GM12875 (cell line): ENCODE results near the gene CELF4.

ENCODE experiments used
- H3K4me3 ChIP-seq: one replicate; pipeline ENCODE4 v1.5.1; 2011; ENCODE audit warnings: low read depth, low read length, control low read depth
- TF ChIP-seq, protein P1 (sequence below): IDR thresholded peaks from 2 replicates; pipeline ENCODE4 v1.5.1; 2011; ENCODE audit warnings: low read depth, mild to moderate bottlenecking, control low read depth, inconsistent platforms, low read length, moderate library complexity, borderline replicate concordance; ENCODE audit not compliant: insufficient read depth

Gene CELF4

DNA sequence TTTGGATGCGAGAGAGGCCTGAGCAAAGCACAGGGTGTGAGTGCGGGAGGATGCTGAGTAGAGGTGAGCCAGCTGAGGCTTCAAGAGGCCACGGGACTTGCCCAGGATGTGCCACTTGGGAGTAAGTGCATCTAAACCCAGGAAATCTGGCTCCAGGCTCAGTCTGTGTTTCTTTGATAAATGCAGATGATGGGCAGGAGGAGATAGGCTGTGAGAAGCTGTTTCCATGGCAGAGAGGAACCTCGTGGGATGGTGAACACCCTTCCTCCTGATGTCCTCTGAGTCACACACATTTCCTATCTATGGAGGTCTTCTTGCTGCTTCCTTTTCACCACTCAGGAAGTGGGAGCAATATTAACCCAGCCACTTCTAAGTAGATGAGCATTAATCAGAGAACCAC, 38.4 kb upstream of the CELF4 start:
- H3K4me3 ChIP-seq, result no peak overlapping the region
- TF ChIP-seq, protein P1, sequence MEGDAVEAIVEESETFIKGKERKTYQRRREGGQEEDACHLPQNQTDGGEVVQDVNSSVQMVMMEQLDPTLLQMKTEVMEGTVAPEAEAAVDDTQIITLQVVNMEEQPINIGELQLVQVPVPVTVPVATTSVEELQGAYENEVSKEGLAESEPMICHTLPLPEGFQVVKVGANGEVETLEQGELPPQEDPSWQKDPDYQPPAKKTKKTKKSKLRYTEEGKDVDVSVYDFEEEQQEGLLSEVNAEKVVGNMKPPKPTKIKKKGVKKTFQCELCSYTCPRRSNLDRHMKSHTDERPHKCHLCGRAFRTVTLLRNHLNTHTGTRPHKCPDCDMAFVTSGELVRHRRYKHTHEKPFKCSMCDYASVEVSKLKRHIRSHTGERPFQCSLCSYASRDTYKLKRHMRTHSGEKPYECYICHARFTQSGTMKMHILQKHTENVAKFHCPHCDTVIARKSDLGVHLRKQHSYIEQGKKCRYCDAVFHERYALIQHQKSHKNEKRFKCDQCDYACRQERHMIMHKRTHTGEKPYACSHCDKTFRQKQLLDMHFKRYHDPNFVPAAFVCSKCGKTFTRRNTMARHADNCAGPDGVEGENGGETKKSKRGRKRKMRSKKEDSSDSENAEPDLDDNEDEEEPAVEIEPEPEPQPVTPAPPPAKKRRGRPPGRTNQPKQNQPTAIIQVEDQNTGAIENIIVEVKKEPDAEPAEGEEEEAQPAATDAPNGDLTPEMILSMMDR, result no peak

DNA sequence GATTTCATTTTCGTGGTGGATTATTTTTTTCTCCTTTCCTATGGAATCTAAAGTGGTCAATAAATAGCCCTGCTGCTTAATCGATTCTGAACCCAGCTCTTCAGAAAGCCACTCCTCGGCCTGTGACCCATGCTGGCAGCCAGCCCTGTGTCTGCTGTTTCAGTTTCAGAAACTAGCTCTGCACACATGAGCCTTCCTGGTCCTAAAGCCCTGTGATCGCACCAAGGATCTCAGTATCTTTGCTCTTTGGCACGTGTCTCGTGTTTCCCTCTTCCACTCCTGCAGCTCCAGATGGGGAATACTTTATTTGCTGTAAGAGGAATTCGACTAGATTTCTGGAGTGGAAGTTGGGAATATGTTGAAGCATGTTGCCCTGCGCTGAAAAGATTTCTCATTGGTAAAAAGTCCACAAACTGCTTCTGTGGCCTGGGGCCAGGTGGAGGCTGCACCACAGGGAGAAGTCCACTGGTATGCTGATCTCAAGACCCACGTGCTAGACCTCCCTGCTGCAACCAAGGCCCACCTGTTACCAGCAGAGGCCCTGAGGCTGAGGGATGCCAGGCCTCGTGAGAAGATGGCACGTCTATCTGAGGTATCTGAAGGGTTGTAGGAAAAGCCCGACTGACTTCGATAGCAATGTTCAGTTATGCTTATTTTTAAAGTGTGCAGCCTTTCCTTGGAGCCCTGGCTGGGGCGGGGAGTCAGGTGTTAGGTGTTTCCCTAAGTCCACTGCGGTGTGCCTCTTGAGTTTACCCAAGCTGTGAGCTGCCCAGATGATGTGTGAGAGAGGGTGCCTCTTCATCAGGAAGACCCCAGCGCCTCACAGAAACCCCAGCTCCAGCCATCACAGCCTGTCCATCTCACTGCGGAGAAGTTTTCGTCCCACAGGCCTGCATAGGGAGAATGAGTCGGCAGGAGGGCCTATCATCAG, 33.6 kb upstream of the CELF4 start:
- TF ChIP-seq, protein P1, result no peak
- H3K4me3 ChIP-seq, result no peak overlapping the region

DNA sequence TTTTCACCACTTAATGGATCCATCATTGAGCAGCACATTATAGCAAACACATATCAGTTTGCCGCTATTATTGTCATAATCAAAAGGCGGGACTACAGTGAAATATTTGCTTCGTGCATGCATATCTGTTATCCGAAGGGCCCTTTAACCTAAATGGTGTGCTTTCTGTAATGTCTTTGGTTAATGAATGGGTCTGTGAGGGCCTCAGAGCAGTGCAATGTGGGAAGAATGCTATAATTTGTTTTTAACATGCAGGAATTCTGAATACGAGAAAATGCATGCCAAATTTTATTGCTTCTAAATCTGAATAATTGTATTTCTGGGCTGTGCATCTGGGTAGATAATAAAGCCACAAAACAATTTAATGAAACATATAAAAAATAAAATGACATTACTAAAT, 32.8 kb upstream of the CELF4 start:
- TF ChIP-seq, protein P1, result no peak
- no peak overlapping the region for H3K4me3 ChIP-seq

DNA sequence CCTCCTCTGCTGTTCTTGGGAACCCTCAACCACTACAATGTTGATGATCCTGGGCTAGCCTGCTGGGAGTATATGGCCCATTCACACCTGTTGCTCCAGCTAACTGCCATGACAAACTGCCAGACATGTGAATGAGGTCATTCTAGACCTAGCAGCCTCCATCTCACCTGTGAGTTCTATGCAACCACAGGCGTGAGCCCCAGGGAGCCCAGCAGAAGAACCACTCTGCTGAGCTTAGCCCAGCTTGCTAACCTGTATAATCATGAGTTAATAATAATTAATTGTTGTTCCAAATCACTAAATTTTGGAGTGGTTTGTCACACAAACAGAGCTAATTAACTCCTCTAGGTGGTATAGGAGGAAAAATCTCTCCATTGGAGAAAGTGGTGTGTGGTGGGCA, 24.7 kb upstream of the CELF4 start:
- TF ChIP-seq, protein P1, result no peak

DNA sequence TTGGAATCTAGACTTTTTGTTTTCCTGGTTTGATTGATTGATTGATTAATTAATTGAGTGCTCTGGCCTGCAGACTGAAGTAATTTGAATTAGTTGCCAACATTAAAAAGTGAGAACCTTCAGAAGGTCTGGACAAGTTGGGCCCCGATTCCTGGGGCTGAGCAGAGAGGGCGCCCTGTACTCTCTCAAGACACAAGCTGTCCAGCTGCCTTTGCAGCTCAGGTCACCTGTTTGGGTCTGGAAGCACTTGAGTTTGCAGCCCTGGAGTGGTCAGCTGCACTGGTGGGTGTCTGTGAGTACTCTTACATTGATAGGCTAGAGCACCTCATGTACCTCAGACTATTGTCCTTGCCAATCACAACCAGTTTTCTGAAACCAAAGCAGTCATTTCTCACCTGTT, 22.7 kb upstream of the CELF4 start:
- no peak overlapping the region for H3K4me3 ChIP-seq
- TF ChIP-seq, protein P1, result no peak

More for the DNA sequence above, 24.7 kb upstream of the CELF4 start:
- no peak overlapping the region for H3K4me3 ChIP-seq

DNA sequence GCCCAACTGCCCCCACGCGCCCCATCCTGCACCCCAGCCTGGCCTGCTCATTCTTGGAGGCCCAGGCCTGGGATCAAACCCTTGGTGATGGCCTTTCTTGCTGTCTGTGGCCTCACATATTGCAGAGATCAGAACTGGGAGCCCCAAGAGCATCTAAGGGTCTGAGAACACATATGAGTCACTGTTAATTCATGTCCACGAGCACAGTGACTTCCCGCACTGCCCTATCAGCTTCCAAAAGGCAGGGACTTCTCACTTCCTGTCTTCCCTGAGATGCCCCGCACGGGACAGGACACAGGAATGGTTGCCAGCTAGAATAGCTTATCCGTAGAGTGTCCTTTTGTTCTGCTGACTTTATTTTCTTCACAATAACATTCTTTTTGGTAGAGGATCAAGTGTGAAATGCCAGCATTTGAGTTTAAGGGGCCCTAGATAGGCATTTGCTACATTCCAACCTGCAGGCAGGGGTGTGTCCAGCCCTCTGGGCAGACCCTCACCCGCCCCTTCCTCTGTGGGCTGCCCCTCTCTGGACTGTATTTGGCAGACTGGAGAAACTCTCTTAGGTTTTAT, 21.1 kb upstream of the CELF4 start:
- TF ChIP-seq, protein P1, result no peak

More for the DNA sequence above, 21.1 kb upstream of the CELF4 start:
- no peak overlapping the region for H3K4me3 ChIP-seq
